Measurements from ENCODE around the gene KLHL36. TPM values are rescaled to one million over a fixed set of nuclear protein-coding genes. Genes with fewer than 3 reads are reported as not detected.

Gene KLHL36
- total RNA-seq, 6 experiments from 2014 or later = 37.6 to 58.3 (median 40.7) TPM

- no peaks in the 10 kb centered on the region for H3K9me3 Mint-ChIP-seq
- peak overlapping the region; percentile 60 for H3K27ac Mint-ChIP-seq
- H3K36me3 Mint-ChIP-seq (ENCODE audit: low read depth) = peaks cover 17% of the 10 kb centered on the region
- no peak for DNase-seq
- H3K4me3 Mint-ChIP-seq = peak overlapping the region; percentile 84
- H3K4me1 Mint-ChIP-seq (ENCODE audit: low read depth) = peaks cover 46% of the 10 kb centered on the region
- H3K27me3 Mint-ChIP-seq (ENCODE audit: insufficient read depth) = peaks cover under 1% of the 10 kb centered on the region
- no peak for TF ChIP-seq CTCF (IDR thresholded peaks at IDR 0.05)
These were observed 542 bp downstream of the KLHL36 start for GRCh38 chr16:84648595-84649510.

- peak overlapping the region; percentile 60 for H3K27ac Mint-ChIP-seq
- TF ChIP-seq CTCF (IDR thresholded peaks at IDR 0.05) = no peak
These were observed 1.2 kb downstream of the KLHL36 start for GRCh38 chr16:84649511-84649861.

GRCh38 chr16:84650062-84650991 is 2.0 kb downstream of the KLHL36 start:
- Mint-ChIP-seq H3K4me3 (peak overlapping the region; percentile 76), H3K9me3 (no peaks in the 10 kb centered on the region), H3K27ac (peak overlapping the region; percentile 83), H3K27me3 (ENCODE audit: insufficient read depth) (peaks cover 2% of the 10 kb centered on the region; the same call in 1 of the 2 replicates), H3K36me3 (ENCODE audit: low read depth) (peaks cover 23% of the 10 kb centered on the region), H3K4me1 (ENCODE audit: low read depth) (peaks cover 34% of the 10 kb centered on the region)
- DNase-seq = peak; percentile 85
- no peak for TF ChIP-seq CTCF (IDR thresholded peaks at IDR 0.05)

More at GRCh38 chr16:84649511-84649861, 1.2 kb downstream of the KLHL36 start:
- Mint-ChIP-seq H3K36me3 (ENCODE audit: low read depth) (peaks cover 17% of the 10 kb centered on the region), H3K4me3 (peak overlapping the region; percentile 84), H3K27me3 (ENCODE audit: insufficient read depth) (peaks cover 2% of the 10 kb centered on the region; the same call in 1 of the 2 replicates), H3K9me3 (no peaks in the 10 kb centered on the region), H3K4me1 (ENCODE audit: low read depth) (peaks cover 40% of the 10 kb centered on the region)
- no peak for DNase-seq

- no peak for TF ChIP-seq CTCF (IDR thresholded peaks at IDR 0.05)
- no peak for DNase-seq
- Mint-ChIP-seq H3K4me3 (no peak overlapping the region), H3K36me3 (ENCODE audit: low read depth) (peaks cover 24% of the 10 kb centered on the region), H3K9me3 (no peaks in the 10 kb centered on the region), H3K27me3 (ENCODE audit: insufficient read depth) (peaks cover 4% of the 10 kb centered on the region), H3K4me1 (ENCODE audit: low read depth) (peaks cover 32% of the 10 kb centered on the region), H3K27ac (no peak overlapping the region)
These were observed 4.3 kb downstream of the KLHL36 start for GRCh38 chr16:84652566-84652965.

- no peak for TF ChIP-seq CTCF (IDR thresholded peaks at IDR 0.05)
- no peak for DNase-seq
- Mint-ChIP-seq H3K9me3 (no peaks in the 10 kb centered on the region), H3K4me1 (ENCODE audit: low read depth) (peaks cover 25% of the 10 kb centered on the region), H3K27me3 (ENCODE audit: insufficient read depth) (peaks cover 4% of the 10 kb centered on the region), H3K4me3 (no peak overlapping the region), H3K36me3 (ENCODE audit: low read depth) (peaks cover 33% of the 10 kb centered on the region), H3K27ac (no peak overlapping the region)
These were observed 5.9 kb downstream of the KLHL36 start for GRCh38 chr16:84654238-84654637.
